NCI-H82 treated with DMSO at 0.1 percent for 48 hours (cell line): Measurements from ENCODE around the gene MSANTD1.
"Not testable (repeated sequence)": the region's sequence is repeated elsewhere in the genome, so short reads cannot be mapped to it uniquely, and the experiment has no call there.

Experiments
- DNase-seq: peaks from one replicate; lab custom pipeline; 2025; ENCODE audit not compliant: unreplicated experiment; lab: John Stamatoyannopoulos, UW

MSANTD1 gene

DNA sequence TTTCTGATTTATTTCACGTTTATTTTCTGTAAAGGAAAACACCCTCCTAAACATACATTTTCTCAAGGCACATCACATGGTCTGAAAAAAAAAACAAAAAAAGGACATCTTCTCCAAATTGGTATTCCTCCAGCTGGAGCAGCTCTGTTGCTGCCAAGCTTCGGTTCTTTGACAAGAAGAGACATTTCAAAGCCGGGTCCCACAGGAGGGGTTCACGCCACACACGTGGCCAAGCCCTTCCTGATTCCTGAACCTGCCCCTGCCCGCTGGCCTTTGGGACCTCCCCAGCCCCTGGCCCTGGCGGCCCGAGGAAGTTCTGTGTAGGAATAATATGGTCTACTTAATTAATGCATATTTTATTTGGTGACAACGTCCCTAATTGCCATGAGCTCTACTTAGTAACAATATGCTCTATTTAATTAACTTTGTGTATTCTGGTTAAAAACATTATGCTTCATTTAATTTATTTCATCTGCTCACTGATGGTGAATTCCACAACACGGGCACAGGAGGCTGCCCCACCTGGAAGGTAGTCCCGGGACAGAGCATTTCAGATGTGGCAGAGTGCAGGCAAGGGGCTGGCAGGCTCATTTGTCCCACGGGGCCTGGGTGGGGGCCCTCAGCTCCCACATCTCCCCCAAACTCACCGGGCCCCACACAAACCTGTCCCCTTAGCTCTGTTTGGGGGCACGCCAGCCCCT, 38.5 kb downstream of the MSANTD1 start:
- no peak for DNase-seq

DNA sequence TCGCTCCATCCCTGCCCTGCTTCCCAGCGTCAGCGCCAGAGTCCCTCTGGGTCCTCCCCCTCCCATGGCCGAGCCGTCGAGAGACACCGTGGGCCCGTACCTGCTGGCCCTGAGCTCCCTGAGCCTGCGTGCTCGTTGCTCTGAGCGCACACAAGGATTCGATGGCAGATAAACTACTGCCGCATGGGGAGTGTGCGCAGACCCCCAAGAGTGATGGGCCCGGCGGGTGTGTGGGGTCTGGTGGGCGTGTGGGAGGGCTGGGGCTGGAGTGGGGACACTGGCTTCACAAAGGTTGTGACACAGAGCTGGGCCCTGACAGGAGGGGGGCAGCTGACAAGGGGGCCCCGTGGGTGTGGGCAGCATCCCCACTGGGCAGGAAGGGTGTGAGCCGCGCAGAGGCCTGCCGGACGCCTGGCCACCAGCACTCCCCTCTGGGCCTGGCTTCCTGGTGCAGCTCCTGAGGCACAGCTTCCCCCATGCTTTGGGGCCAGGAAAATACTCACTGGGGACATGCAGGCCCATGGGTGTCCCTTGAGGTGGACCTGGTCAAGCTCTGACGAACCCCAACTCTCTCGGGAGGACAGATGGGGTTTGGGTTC, 39.1 kb downstream of the MSANTD1 start:
- no peak for DNase-seq

DNA sequence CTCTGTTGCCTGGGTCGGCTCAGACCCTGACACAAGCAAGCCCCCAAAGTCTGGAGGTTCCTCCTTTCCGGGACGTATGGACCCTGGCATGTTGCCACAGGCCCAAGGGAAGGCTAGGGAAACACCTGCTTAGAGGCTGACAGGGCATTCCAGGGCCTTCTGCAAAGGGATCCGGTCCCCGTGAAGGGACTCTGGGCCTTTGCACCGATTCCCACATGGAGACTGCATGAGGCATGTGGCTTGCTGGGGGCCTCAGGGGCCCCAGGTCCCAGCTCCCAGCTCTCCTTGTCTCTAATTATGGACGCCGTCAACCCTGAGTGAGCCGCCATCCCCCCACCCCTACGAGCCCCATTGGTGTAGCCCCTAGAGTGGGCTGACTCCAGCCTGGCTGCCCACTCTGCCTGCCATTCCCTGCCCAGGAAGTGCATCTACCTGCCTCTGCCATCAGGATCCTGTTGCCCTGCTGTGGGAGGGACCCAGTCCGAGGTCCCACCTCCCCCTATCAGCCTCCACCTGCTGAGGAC, 39.7 kb downstream of the MSANTD1 start:
- DNase-seq: no peak

DNA sequence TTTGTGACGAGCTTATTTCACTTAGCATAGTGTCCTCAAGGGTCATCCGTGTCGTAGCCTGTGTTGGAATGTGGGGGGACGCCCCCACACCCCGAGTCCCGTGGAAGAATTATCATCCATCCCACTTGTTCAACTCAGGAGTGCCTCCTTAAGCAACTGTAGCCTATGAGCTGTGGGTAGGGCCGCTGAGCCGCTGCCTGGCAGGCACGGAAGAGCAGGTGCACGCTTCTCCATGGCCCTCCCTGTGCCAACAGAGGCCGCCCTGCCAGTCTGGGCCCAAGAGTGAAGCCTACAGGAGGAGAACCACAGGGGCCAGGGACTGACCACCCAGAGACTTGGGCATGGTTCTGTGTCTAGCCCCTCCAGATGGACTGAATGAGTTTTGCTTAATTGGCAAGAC, 41.5 kb downstream of the MSANTD1 start:
- no peak for DNase-seq

DNA sequence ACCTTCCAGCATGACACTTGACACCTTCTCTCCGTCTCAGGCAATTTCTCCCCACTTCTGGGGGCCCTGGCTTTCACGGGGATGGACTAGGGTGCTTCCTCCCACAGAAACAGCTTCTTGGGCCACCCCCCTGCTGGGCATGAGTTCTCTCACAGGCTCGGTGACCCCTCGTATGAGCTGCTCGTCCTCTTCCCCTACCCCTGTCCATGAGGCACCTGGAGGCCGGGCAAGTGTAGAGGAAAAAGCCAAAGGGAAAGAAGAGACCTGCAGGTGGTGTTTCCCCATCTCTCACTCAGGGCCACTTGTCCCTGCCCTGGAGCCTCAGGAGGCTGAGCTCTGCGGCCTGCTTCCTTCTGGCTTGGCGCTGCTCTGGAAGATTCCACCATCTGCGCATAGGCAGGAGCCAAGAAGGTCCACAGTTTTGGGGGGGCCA, 41.9 kb downstream of the MSANTD1 start:
- no peak for DNase-seq

DNA sequence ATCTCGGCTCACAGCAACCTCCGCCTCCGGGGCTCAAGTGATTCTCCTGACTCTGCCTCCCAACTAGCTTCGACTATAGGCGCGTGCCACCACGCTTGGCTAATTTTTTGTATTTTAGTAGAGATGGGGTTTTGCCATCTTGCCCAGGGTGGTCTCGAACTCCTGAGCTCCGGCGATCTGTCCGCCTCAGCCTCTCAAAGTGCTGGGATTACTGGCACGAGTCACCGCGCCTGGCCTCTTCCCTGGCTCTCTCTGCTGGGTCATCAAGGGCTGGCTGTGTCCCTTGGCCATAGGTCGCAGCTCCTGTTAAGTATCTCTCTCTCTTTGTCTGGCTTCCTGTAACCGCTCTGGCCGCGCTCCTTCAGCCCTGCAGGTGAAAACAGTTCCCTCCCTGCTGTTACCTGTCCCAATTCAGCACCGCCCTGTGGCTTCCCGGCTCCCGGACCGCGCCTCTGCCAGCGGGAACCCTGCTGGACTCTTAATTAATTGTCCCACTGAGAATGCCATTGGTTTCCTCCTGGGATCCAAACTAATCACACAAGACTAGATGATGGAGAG, 42.5 kb downstream of the MSANTD1 start:
- peak; percentile 1 for DNase-seq

DNA sequence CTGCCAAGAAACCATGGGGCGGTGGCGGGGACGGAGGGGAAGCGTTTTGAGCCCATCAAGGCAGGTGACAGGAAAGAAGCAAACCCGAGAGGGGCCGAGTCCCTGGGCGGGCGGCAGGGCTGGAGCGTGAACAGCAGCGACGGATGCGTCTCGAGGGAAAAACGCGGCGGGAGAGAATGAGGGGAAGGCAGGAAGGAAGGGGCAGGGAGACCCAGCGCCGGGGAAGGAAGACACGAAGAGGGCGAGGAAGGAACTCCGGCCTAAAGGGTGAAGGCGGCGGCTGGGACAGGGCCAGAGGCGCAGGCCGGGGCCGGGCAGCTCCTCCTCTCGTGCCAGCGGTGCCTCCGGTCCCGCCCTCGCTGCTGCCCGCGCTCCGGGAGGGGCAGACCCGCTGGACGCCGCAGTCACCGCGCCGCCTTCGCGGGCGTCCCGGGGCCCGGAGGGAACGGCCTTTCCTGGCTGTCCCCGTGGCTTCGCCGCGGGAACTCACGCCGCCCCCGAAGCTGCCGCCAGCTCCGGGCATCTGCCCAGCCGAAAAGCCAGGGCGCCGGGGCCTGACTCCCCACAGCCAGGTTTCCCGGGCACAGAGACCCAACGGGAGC, 43.1 kb downstream of the MSANTD1 start:
- DNase-seq: no peak

DNA sequence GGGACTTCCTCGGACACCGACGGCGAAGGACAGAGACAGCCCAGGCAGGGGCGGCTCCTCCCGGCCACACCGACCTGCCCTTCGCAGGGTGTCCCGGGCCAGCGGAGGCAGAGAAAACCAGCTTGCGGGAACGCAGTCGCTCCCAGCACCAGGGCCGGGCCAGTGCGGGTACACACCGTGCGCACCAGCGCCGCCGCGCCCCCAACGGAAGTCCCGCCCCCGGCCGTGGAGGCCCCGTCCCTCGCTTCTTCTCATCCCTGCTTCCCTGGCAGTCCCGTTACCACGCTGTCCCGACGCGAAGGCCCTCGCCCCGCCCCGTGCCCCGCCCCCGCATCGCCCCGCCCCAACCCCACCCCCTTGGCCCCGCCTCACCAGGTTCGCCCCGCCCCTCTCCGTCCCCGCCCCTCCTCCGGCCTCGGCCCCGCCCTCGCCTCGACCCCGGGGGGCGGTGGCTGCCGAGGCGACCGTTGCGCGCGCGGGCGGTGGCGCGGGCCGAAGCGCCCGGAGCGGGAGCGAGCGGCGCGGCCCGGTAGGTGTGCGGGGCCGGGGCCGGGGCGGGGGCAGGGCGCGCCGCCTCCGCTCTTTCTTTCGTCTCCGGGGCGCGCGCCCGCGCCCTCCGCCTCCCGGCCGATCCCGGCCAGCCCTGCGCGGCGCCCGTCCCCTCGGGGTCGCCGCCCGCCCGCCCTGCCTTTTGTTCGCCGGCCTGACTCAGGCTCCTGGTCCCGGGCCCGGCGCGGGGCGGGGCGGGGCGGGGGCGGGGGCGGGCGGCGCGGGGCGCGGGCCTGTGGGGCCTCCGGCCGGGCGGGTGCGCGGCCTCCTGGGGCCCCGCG, 43.8 kb downstream of the MSANTD1 start, which contains the start of gene RGS12:
Gene RGS12, plus strand, starts transcription at position 451 of the 830 bp plus-strand sequence. CDS start 23,150 bp downstream, outside the sequence.
- DNase-seq: peak; percentile 65

DNA sequence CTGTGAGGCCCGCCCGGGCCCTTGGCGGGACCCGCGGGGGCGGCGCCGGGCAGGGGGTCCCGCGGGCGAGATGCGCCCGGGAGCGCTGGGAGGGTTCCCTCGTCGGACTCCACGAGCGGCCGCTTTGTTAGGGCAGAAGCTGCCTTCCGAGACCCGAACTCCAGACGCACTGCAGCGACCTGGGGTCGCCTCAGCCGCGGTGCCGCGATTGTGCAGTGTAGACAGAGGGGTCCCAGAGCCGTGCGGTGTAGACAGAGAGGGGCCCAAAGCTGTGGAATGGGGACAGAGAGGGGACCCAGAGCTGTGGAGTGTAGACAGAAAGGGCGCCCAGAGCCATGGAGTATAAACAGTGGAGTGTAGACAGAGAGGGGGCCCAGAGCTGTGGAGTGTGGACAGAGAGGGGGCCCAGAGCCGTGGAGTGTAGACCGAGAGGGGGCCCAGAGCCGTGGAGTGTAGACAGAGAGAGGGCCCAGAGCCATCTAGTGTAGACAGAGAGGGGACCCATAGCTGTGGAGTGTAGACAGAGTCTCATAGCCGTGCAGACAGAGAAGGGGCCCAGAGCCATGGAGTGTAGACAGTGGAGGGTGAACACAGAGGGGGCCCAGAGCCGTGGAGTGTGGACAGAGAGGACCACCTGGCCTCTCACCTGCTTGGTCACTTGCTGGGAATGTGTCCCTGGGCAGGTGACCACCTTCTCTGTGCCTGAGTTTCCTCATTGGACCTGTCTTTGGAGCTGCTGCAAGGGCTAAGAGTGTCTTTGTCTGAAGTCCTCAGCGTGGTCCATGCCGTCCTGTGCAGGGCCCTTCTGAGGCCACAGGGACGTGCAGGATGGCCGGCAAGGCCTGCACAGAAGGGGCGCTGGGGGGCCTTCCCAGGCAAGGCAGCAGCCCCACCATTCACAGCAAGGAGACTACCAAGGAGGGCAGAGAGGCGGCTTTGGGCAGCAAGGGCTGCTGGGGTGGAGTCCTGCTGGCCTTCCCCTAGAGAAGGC, 44.7 kb downstream of the MSANTD1 start:
- DNase-seq: no peak

DNA sequence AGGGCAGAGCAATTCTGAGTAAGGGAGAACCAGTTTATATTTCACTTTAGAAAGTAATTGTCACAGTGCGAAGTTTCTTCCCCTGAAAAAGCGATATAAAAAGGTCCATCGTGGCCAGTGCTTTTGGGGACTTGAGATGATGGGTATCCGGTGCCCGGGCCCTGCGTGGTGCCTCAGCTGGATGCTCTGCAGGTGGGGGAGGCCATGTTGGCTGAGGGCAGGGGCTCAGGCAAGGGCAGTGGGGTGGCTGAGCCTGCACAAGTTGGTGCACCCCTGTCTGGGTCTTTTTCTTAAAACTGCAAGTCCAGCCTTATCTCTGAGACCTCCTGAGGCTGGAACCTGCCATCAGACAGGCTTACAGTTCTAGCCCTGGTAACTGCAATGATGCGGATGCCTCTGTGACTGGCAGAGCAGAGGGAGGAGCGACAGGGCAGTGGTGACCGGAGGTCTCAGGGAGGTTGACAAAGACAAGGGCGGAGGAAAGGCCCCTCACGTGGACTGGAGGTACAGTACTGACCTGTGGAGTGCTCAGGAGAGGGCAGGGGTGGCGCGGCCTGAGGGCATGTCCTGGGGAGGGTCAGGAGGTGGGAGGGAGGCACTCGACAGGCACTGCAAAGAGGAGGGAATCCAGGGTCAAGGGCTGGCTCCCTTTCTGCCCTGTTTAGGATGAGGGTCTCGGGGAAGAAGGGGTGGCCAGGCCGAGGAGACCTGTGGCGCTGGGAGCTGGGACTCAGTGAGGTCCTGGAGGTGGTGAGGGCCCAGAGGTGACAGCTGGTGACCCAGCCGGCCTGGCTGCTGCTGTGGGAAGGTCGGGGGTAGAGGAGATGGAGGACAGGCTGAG, 45.7 kb downstream of the MSANTD1 start:
- DNase-seq: no peak

DNA sequence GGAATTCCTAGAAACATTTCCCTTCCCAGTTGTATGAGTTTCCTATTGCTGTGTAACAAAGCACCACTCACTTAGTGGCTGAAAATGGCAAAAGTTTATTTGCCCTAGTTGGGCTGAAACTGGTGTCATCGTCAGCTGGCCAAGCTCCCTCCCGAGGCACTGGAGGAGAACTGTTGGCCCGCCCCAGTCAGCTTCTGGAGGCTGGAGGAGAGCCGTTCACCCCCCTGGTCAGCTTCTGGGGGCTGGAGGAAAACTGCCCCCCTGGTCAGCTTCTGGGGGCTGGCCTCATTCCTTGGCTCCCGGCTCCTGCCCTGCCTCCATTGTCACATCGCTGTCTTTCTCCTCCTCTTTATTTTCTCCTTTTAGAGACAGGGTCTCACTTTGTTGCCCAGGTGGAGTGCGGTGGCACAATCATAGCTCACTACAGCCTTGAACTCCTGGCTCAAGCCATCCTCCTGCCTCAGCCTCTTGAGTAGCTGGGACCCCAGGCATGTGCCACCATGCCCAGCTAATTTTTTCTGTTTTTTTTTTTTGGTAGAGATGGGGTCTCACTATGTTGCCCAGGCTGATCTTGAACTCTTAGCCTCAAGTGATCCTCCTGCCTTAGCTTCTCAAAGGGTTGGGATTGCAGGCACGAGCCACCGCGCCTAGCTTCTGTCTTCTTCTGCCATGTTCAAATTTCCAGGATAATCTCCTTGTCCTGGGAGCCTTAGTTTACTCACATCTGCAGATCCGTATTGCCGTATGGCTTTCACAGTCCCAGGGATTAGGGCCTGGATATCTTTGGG, 47.1 kb downstream of the MSANTD1 start:
- DNase-seq: no peak

DNA sequence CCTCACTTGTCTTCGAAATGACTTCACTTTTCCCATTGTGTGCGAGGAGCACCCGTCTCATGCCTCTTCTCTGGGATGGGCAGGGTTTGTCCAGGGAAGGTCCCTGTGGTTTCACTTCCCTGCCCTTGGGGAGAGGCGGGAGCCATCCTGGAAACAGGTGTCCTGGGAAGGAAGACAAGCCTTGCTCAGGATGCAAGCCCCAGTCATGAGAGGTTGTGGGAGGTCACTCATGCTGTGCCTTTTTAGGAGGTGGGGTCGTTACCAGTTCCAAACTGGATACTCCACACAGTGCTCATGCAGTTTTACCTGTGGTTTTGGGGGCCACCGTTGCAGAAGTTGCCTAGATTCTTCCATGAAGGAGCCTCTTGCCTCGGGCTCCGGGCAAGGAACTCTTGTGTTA, 47.7 kb downstream of the MSANTD1 start:
- no peak for DNase-seq

DNA sequence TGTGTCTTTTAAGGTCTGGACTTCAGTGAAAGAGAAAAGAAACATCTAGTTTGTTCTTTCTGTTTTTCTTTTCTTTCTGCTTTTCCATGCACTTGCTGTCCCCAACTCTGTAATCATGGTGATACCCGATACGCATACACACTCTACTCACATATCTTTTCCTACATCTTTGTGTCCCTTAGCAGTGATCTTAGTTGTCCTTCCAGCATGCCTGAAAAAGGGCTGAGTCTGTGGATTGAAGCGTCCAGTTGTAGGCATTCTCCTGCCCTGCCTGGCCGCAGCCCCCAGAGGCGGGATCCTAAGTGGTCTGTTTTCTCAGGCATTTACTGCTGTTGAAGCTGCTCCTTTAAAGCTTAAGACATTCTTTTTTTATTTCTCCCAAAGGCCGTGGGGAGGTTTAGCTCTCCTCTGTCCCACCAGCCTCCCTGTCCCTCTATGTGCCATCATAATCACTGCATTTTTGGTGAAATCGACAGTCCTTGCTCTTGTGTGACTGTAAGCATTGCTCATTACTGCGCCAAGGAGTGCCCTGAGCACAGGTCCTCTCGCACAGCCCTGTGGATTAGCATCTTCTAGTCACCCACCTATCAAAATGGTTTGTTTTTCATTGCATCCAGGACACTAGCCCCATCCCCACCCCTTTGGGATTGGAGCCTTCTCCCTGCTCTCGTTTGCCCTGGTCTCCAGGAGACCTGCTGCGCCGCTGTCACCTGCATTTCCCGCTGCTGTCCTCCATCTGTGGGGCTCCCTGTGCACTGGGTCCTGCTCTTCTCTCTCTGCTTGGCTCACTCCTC, 48.3 kb downstream of the MSANTD1 start:
- DNase-seq: no peak

DNA sequence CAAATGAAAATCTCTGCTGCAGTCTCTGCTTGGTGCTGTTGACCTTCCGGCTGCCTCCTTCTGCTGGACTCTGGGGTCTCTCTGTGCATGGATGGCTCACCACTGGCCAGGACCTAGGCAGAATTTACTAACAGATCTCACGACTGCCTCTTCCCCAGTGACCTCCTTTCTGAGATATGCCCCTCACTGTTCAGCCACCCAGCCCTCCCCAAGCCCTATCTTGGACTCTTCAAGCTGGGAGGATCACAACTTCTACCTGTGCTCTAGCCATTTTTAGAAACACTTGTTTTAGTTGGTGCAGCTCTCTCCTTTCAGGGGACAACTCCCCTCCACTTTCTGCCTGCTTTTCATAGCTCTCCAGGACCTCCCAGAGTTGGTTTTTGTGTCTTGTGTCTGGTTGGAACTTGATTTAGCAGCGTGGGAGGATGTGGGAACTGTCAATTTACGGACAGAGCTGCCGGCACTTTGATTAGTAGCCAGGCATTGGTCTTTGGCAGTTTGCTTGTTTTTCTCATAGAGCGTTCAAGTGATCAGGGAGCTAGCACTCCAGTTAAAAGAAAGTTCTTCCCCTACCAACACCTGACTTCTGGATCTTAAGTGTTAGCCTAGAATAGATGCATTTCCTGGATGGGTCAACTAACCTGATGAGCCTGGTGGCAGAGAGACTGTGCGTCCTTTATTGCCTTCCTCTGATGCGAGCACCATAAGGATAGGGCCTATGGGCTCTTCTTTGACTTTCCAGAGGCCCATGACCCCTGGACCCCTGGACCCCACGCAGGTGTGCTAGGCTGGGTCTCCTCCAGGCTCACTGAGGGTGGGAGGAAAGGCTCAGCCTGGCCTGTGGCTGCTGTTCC, 50.4 kb downstream of the MSANTD1 start:
- no peak for DNase-seq

DNA sequence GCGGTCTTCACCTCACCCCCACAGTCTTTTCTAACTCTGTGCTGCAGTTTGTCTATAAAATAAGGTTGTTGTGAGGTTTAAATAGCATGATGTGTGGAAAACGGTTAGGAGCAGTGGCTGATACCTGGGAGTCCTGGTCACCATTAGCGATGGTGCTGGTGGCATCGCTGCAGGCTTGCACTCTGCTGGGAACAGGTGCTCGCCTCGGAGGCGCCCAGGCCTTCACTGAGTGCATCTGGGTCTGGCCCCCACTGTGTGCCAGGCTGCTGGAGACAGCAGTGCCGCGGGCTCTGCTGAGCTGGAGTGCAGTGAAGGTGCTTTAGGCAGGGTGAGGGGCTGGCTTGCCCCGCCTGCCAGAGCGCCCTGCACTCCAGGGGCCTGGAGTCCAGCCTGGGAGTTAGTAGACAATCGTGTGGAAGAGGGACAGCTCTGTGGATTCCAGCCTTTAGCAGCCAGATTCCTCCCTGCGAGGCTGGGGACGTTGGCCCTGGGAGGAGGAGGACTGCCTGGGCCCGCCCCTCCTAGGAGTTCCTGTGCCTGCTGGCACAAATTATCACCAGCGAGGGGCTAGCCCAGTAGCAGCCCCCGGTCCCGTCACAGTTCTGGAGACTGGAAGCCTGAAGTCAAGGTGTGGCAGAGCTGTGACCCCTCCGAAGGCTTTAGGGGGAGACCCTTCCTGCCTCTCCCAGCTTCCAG, 51.2 kb downstream of the MSANTD1 start:
- DNase-seq: no peak

DNA sequence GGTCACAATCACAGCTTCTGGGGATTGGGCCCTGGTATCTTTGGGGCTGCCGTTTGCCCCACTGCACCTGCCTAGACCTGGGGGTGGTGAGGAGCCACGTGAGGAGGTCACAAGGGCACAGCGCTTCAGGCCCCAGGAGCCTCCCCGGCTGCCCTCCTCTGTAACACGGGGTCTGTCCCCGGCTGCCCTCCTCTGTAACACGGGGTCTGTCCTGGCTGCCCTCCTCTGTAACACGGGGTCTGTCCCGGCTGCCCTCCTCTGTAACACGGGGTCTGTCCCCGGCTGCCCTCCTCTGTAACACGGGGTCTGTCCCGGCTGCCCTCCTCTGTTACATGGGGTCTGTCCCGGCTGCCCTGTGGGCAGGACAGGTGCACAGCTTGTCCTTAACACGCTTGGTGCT, 51.9 kb downstream of the MSANTD1 start:
- DNase-seq: not testable (repeated sequence)
